D341Med (cell line): ENCODE data around the gene CTSH.

ENCODE experiments used
- DNase-seq: peaks from one replicate; pipeline ENCODE4 v3.0.0; 2012; ENCODE audit warnings: low spot score

The CTSH gene

GRCh38 chr15:78977591-78978347 is 32.9 kb upstream of the CTSH start:
- no peak for DNase-seq

- no peak for DNase-seq
Observed at GRCh38 chr15:78977091-78977571, 32.3 kb upstream of the CTSH start.

GRCh38 chr15:78976691-78977090 is 31.8 kb upstream of the CTSH start:
- no peak for DNase-seq

- DNase-seq: no peak
Observed at GRCh38 chr15:78974272-78974918, 29.5 kb upstream of the CTSH start.

- no peak for DNase-seq
Observed at GRCh38 chr15:78969687-78970349, 25.0 kb upstream of the CTSH start.

- DNase-seq: no peak
Observed at GRCh38 chr15:78968539-78969271, 23.9 kb upstream of the CTSH start.

- DNase-seq: no peak
Observed at GRCh38 chr15:78968114-78968513, 23.3 kb upstream of the CTSH start.

GRCh38 chr15:78960308-78960707 is 15.5 kb upstream of the CTSH start:
- no peak for DNase-seq

GRCh38 chr15:78959360-78959759 is 14.5 kb upstream of the CTSH start:
- no peak for DNase-seq

- no peak for DNase-seq
Observed at GRCh38 chr15:78957416-78958093, 12.7 kb upstream of the CTSH start.

- no peak for DNase-seq
Observed at GRCh38 chr15:78956937-78957336, 12.1 kb upstream of the CTSH start.

GRCh38 chr15:78955355-78955754 is 10.5 kb upstream of the CTSH start:
- DNase-seq: no peak

GRCh38 chr15:78951841-78952238 is 7.0 kb upstream of the CTSH start:
- no peak for DNase-seq

- no peak for DNase-seq
Observed at GRCh38 chr15:78950902-78951840, 6.3 kb upstream of the CTSH start.

- no peak for DNase-seq
Observed at GRCh38 chr15:78950343-78950742, 5.5 kb upstream of the CTSH start.

GRCh38 chr15:78949461-78949860 is 4.6 kb upstream of the CTSH start:
- no peak for DNase-seq

GRCh38 chr15:78947506-78947905 is 2.7 kb upstream of the CTSH start:
- DNase-seq: no peak

GRCh38 chr15:78946493-78946892 is 1.6 kb upstream of the CTSH start:
- no peak for DNase-seq

- no peak for DNase-seq
Observed at GRCh38 chr15:78944202-78944625, 632 bp downstream of the CTSH start.

GRCh38 chr15:78943692-78944091 is 1.2 kb downstream of the CTSH start:
- no peak for DNase-seq

GRCh38 chr15:78942741-78943140 is 2.1 kb downstream of the CTSH start:
- no peak for DNase-seq
